ENCODE measurements around the gene CTDP1. TPM values are rescaled to one million over a fixed set of nuclear protein-coding genes. Genes with fewer than 3 reads are reported as not detected.

CTDP1 gene
- total RNA-seq, 1 experiment from 2014 or later = 33.7 TPM

DNA sequence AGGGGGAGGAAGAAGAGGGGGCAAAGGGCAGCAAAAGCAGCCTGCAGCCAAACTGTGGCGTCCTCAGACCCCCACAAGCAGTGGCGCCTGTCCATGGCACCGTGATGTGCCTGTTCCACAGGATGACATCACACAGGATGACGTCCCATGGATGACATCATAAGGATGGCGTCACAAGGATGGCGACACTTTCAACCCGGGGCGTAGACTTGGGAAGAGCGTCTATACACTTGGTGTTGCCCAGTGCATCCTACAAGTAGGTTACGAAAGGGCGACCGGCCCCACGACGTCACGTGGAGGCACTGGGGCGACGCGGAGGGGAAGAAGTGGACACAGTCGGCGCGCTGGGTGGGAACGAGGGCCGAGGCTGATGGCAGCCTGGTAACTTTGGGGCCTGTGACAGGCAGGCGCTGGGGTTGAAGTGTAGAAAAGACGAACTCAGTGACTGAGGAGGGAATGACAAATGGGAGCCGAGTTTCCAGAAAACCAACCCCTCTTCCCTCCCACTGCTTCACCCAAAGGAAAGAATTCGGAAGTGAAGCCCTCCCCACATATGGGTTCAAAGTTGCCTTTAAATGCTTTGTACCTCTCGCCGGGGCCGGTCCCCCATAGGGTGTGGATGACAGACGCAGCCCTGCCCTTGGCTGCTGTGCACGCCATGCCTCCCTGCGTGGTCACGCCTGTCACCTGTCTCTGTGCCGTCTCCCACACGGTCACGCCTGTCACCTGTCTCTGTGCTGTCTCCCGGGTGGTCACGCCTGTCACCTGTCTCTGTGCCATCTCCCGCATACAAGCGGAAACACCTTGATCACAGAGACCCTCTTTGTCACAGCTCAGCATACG is 104.7 kb downstream of the CTDP1 start:
- no CpG with 5 or more reads among the region's 42 CpGs for WGBS (ENCODE audit: extremely low coverage, insufficient read length, low lambda C conversion rate)

More for the DNA sequence above, 104.7 kb downstream of the CTDP1 start:
- TF ChIP-seq CTCF (conservative IDR thresholded peaks at IDR 0.05) = no peak
- Mint-ChIP-seq H3K27me3 (ENCODE audit: low read depth) (peaks cover 58% of the 10 kb centered on the region), H3K27ac (no peak overlapping the region), H3K9me3 (peaks cover 2 to 4% of the 10 kb centered on the region in 2 experiments; a peak in 2 of 5 replicates), H3K4me1 (no peaks in the 10 kb centered on the region; a peak in 1 of 4 replicates), H3K4me3 (no peak overlapping the region), H3K36me3 (ENCODE audit: insufficient read depth in 1 of 3, low read depth in 3 of 3) (no peaks in the 10 kb centered on the region)
- no peak overlapping the region for H4K91ac ChIP-seq (ENCODE audit: insufficient read length, low read depth, low read length)
- no peak overlapping the region for H2BK15ac ChIP-seq (ENCODE audit: low read depth, low read length)
- DNase-seq = no peak
- peaks cover 18% of the 10 kb centered on the region; the same call in 1 of the 2 replicates for H3K27me3 ChIP-seq (ENCODE audit: insufficient read depth, low read length)
- H3K4me1 ChIP-seq (ENCODE audit: insufficient read depth, low read length) = no peaks in the 10 kb centered on the region
- no peaks in the 10 kb centered on the region for H3K9me3 ChIP-seq (ENCODE audit: control insufficient read depth, low read depth, low read length)
- H4K5ac ChIP-seq (ENCODE audit: insufficient read length, low read depth, low read length) = no peak overlapping the region
- no peak overlapping the region for H3K23ac ChIP-seq (ENCODE audit: insufficient read length, low read depth, low read length)
- H3K27ac ChIP-seq (ENCODE audit: insufficient read length, low read depth, low read length) = no peak overlapping the region
- H3K4me2 ChIP-seq (ENCODE audit: insufficient read depth, insufficient read length, low read length) = no peak overlapping the region
- no peak overlapping the region for H2BK5ac ChIP-seq (ENCODE audit: insufficient read length, low read length)
- no peak overlapping the region for H3K18ac ChIP-seq (ENCODE audit: insufficient read length, low read depth, low read length)
- H3K4ac ChIP-seq (ENCODE audit: low read depth, low read length) = no peak overlapping the region
- H4K20me1 ChIP-seq (ENCODE audit: control insufficient read depth, insufficient read depth, insufficient read length) = peaks cover 2% of the 10 kb centered on the region
- no peak overlapping the region for H3K56ac ChIP-seq (ENCODE audit: insufficient read length, low read depth, low read length)
- H3T11ph ChIP-seq (ENCODE audit: low read length) = no peak overlapping the region
- H2BK20ac ChIP-seq (ENCODE audit: low read depth, low read length, poor library complexity, severe bottlenecking) = no peak overlapping the region
- H3K9ac ChIP-seq (ENCODE audit: extremely low read depth, insufficient read length, low read length) = no peak overlapping the region
- no peaks in the 10 kb centered on the region for H3K79me2 ChIP-seq (ENCODE audit: insufficient read depth, low read length)
- H2AFZ ChIP-seq (ENCODE audit: low read length) = no peak overlapping the region
- H2BK120ac ChIP-seq (ENCODE audit: low read depth, low read length, poor library complexity, severe bottlenecking) = no peak overlapping the region
- no peak overlapping the region for H3K14ac ChIP-seq (ENCODE audit: insufficient read depth, low read length)
- no peaks in the 10 kb centered on the region for H3K23me2 ChIP-seq (ENCODE audit: insufficient read length, low read depth, low read length, poor library complexity, severe bottlenecking)
- H4K8ac ChIP-seq (replicated peaks; ENCODE audit: insufficient read length, low read depth, low read length) = no peak overlapping the region
- H2AK5ac ChIP-seq (ENCODE audit: insufficient read length, low read length) = no peak overlapping the region
- no peaks in the 10 kb centered on the region for H3K79me1 ChIP-seq (ENCODE audit: insufficient read depth, low read depth, low read length, poor library complexity, severe bottlenecking)
- H2BK12ac ChIP-seq (ENCODE audit: insufficient read length, low read depth, low read length) = no peak overlapping the region

Data from H9 (cell line).